DOHH2 (cell line): ENCODE measurements around the gene FIBCD1.
A peak's percentile ranks its signal among the peaks of the same experiment; 100 is the strongest.

Source experiments
- H3F3A ChIP-seq: fragments of 200-600 bp; sonication (generic), shearing (Covaris generic); 2 replicates; pipeline ENCODE4 v1.6.0; 2016; ENCODE audit warnings: antibody characterized with exemption, mild to moderate bottlenecking; ENCODE audit not compliant: control insufficient read depth, insufficient read depth
- H3K27ac ChIP-seq: fragments of 200-600 bp; sonication (generic); 2 replicates; pipeline ENCODE4 v1.5.1; 2014; ENCODE audit warnings: low read depth, mild to moderate bottlenecking, low read length, moderate library complexity
- H3K27me3 ChIP-seq: fragments of 200-600 bp; sonication (generic); 2 replicates; pipeline ENCODE4 v1.6.1; 2014; ENCODE audit warnings: mild to moderate bottlenecking, low read length, mixed read lengths; ENCODE audit not compliant: control insufficient read depth
- H3K36me3 ChIP-seq: fragments of 200-600 bp; sonication (generic); 2 replicates; pipeline ENCODE4 v1.6.1; 2014; ENCODE audit warnings: mild to moderate bottlenecking, low read length, moderate library complexity, mixed read lengths; ENCODE audit not compliant: control insufficient read depth
- H3K4me1 ChIP-seq: fragments of 200-600 bp; sonication (generic); 2 replicates; pipeline ENCODE4 v1.6.1; 2014; ENCODE audit warnings: mild to moderate bottlenecking, low read length, mixed read lengths; ENCODE audit not compliant: control insufficient read depth
- H3K4me2 ChIP-seq: fragments of 200-600 bp; sonication (generic); 2 replicates; pipeline ENCODE4 v1.6.0; 2014; ENCODE audit warnings: mild to moderate bottlenecking, low read length, moderate library complexity
- H3K4me3 ChIP-seq: fragments of 200-600 bp; sonication (generic); 2 replicates; pipeline ENCODE4 v1.5.1; 2014; ENCODE audit warnings: mild to moderate bottlenecking, low read length, mixed read lengths
- H3K79me2 ChIP-seq: fragments of 200-600 bp; sonication (generic); 2 replicates; pipeline ENCODE4 v1.6.1; 2014; ENCODE audit warnings: mild to moderate bottlenecking, low read length, mixed read lengths; ENCODE audit not compliant: control insufficient read depth
- H3K9me2 ChIP-seq: fragments of 200-600 bp; sonication (generic); replicated peaks from 2 replicates; pipeline ENCODE4 v1.6.1; 2014; ENCODE audit warnings: mild to moderate bottlenecking, low read length, mixed read lengths; ENCODE audit not compliant: control insufficient read depth
- H3K9me3 ChIP-seq: fragments of 200-600 bp; sonication (generic); 2 replicates; pipeline ENCODE4 v1.6.1; 2014; ENCODE audit warnings: antibody characterized with exemption, low read length, mixed read lengths; ENCODE audit not compliant: control insufficient read depth, insufficient read depth
- H4K20me1 ChIP-seq: fragments of 200-600 bp; sonication (generic); 2 replicates; pipeline ENCODE4 v1.6.0; 2014; ENCODE audit warnings: low read depth, mild to moderate bottlenecking, antibody characterized with exemption, low read length, moderate library complexity; ENCODE audit not compliant: control insufficient read depth, insufficient read depth
- CTCF ChIP-seq: fragments of 200-600 bp; sonication (generic); IDR thresholded peaks from one replicate; pipeline ENCODE4 v1.5.1; 2014; ENCODE audit warnings: antibody characterized with exemption, mild to moderate bottlenecking, low read depth, low read length; ENCODE audit not compliant: poor library complexity, severe bottlenecking
- EZH2phosphoT487 ChIP-seq: fragments of 200-600 bp; sonication (generic); IDR thresholded peaks from 2 replicates; pipeline ENCODE4 v1.6.1; 2017; ENCODE audit warnings: borderline replicate concordance, mild to moderate bottlenecking, antibody characterized with exemption, low read length, moderate library complexity, mixed read lengths

FIBCD1 gene

GRCh38 chr9:130934246-130934645 lies 4.8 kb downstream of the FIBCD1 start:
- Histone ChIP-seq H3K36me3 (no peaks in the 10 kb centered on the region), H4K20me1 (no peaks in the 10 kb centered on the region), H3K9me2 (no peaks in the 10 kb centered on the region), H3K4me3 (no peak overlapping the region), H3K79me2 (no peaks in the 10 kb centered on the region), H3K27ac (no peak overlapping the region), H3K9me3 (no peaks in the 10 kb centered on the region), H3K27me3 (peaks cover 27% of the 10 kb centered on the region), H3F3A (no peaks in the 10 kb centered on the region), H3K4me2 (no peak overlapping the region), H3K4me1 (peaks cover 26% of the 10 kb centered on the region)
- TF ChIP-seq EZH2phosphoT487 (no peak), CTCF (no peak)

GRCh38 chr9:130933114-130934046 lies 5.7 kb downstream of the FIBCD1 start:
- Histone ChIP-seq H3K79me2 (no peaks in the 10 kb centered on the region), H3K36me3 (no peaks in the 10 kb centered on the region), H3F3A (no peaks in the 10 kb centered on the region), H3K9me2 (no peaks in the 10 kb centered on the region), H3K9me3 (no peaks in the 10 kb centered on the region), H3K27me3 (peaks cover 23% of the 10 kb centered on the region), H3K27ac (no peak overlapping the region), H4K20me1 (no peaks in the 10 kb centered on the region), H3K4me3 (no peak overlapping the region), H3K4me1 (peaks cover 31% of the 10 kb centered on the region), H3K4me2 (no peak overlapping the region)
- TF ChIP-seq CTCF = no peak
- no peak for TF ChIP-seq EZH2phosphoT487

- TF ChIP-seq CTCF = peak; percentile 19
- no peak for TF ChIP-seq EZH2phosphoT487
- peak overlapping the region; percentile 52 for H3K4me2 ChIP-seq
- no peaks in the 10 kb centered on the region for H3F3A ChIP-seq
- H3K9me3 ChIP-seq = no peaks in the 10 kb centered on the region
- H3K4me3 ChIP-seq = no peak overlapping the region; the same call in 1 of the 2 replicates
- H3K9me2 ChIP-seq = no peaks in the 10 kb centered on the region
- H4K20me1 ChIP-seq = no peaks in the 10 kb centered on the region
- H3K27me3 ChIP-seq = peaks cover 15% of the 10 kb centered on the region
- no peaks in the 10 kb centered on the region for H3K36me3 ChIP-seq
- peaks cover 40% of the 10 kb centered on the region for H3K4me1 ChIP-seq
- H3K79me2 ChIP-seq = no peaks in the 10 kb centered on the region
- H3K27ac ChIP-seq = no peak overlapping the region
These were observed 6.6 kb downstream of the FIBCD1 start for GRCh38 chr9:130932255-130933079.
